K562 (cell line): ENCODE measurements around the gene EMD. TPM values are rescaled to one million over a fixed set of nuclear protein-coding genes. Genes with fewer than 3 reads are reported as not detected.
A peak's percentile ranks its signal among the peaks of the same experiment; 100 is the strongest.

Experiments used
- AFF4 ChIP-seq: sonication (generic); formaldehyde crosslinking; IDR thresholded peaks from 2 replicates; pipeline ENCODE4 v1.8.0; 2023; ENCODE audit warnings: mild to moderate bottlenecking, missing genetic modification reagents
- CCNT2 ChIP-seq: IDR thresholded peaks from 2 replicates; pipeline ENCODE4 v1.6.1; 2011; ENCODE audit warnings: borderline replicate concordance, low read depth, mild to moderate bottlenecking, moderate library complexity, mixed read lengths, low read length; ENCODE audit not compliant: insufficient read length; ENCODE audit errors: extremely low read depth
- CREM ChIP-seq: IDR thresholded peaks from 2 replicates; pipeline ENCODE4 v1.6.1; 2014; ENCODE audit warnings: antibody characterized with exemption, low read depth
- E2F8 ChIP-seq: fragments of 450-650 bp; IDR thresholded peaks from 2 replicates; pipeline ENCODE4 v1.7.1; 2018; ENCODE audit warnings: mild to moderate bottlenecking, low read depth; ENCODE audit not compliant: partially characterized antibody
- EGR1 ChIP-seq: fragments of 450-650 bp; conservative IDR thresholded peaks from 2 replicates; pipeline ENCODE4 v1.6.1; 2017; ENCODE audit warnings: mild to moderate bottlenecking
- IRF1 ChIP-seq: sonication (generic); formaldehyde crosslinking; IDR thresholded peaks from 2 replicates; pipeline ENCODE4 v1.8.0; 2022; ENCODE audit warnings: missing genetic modification reagents, mild to moderate bottlenecking, borderline replicate concordance
- NCOA1 ChIP-seq: fragments of 450-650 bp; IDR thresholded peaks from 2 replicates; pipeline ENCODE4 v1.6.1; 2016; ENCODE audit warnings: low read depth
- NR4A1 ChIP-seq, 2 experiments: fragments of 250-450 bp in 1 of 2; fragments of 450-650 bp in 1 of 2; sonication (Bioruptor Pico) in 1 of 2; IDR thresholded peaks; 2 replicates each; pipeline versions ENCODE4 v1.4.0 to v1.6.1; 2016 to 2020; ENCODE audit warnings: mild to moderate bottlenecking in 2 of 2, missing compliant biosample characterization in 1 of 2, missing genetic modification characterization in 1 of 2, moderate library complexity in 1 of 2
- PHB2 ChIP-seq: fragments of 450-650 bp; IDR thresholded peaks from 2 replicates; pipeline ENCODE4 v1.6.1; 2017; ENCODE audit warnings: low read depth
- POLR2G ChIP-seq: fragments of 200-400 bp; formaldehyde crosslinking; IDR thresholded peaks from 2 replicates; pipeline ENCODE4 v1.6.1; 2017; ENCODE audit warnings: low read depth, mild to moderate bottlenecking, antibody characterized with exemption, low read length, moderate library complexity
- RBM34 ChIP-seq: fragments of 200-400 bp; formaldehyde crosslinking; IDR thresholded peaks from 2 replicates; pipeline ENCODE4 v1.6.1; 2018; ENCODE audit warnings: low read length, borderline replicate concordance; ENCODE audit not compliant: insufficient read depth
- SIN3A ChIP-seq, 2 experiments: fragments of 150-350 bp in 1 of 2; IDR thresholded peaks; 2 replicates each; pipeline ENCODE4 v1.6.1; 2011 to 2016; ENCODE audit warnings: borderline replicate concordance in 2 of 2, low read depth in 2 of 2, low read length in 2 of 2, mild to moderate bottlenecking in 2 of 2, moderate library complexity in 2 of 2; ENCODE audit not compliant: control insufficient read depth in 1 of 2
- SIN3B ChIP-seq: fragments of 450-650 bp; IDR thresholded peaks from 2 replicates; pipeline ENCODE4 v1.6.1; 2017; ENCODE audit warnings: low read depth, mild to moderate bottlenecking, moderate library complexity
- TCFL5 ChIP-seq: fragments of 250-450 bp; sonication (Bioruptor Pico); conservative IDR thresholded peaks from 2 replicates; pipeline ENCODE4 v1.6.1; 2021; ENCODE audit warnings: mild to moderate bottlenecking, moderate library complexity, matching md5 sums
- ZHX1 ChIP-seq: fragments of 150-350 bp; conservative IDR thresholded peaks from 2 replicates; pipeline ENCODE4 v1.6.1; 2014; ENCODE audit warnings: low read length
- polyA plus RNA-seq, 8 experiments: library from polyadenylated mRNA; depleted of rRNA in 4 of 8; stranded (reverse) in 5 of 8; unstranded in 3 of 8; fragments of >200 nt; fragmentation: Nextera tagmentation in 2 of 8; fragmentation: Illumina TruSeq in 1 of 8; extraction: Ambion mirVana in 2 of 8; extraction: Trizol in 1 of 8; gene quantifications; 2 replicates each; pipeline versions ENCODE4 v1.2.1 to v1.2.3, GENCODE V29; 2011 to 2014; ENCODE audit warnings: inconsistent platforms in 1 of 8, missing spikeins in 1 of 8
- total RNA-seq, 7 experiments: library from RNA; depleted of rRNA in 6 of 7; stranded (reverse); fragments of >200 nt in 6 of 7; fragmentation: Illumina TruSeq in 2 of 7; extraction: Trizol in 2 of 7; gene quantifications; 2 replicates each; pipeline versions ENCODE4 v1.2.1 to v1.2.3, GENCODE V29; 2011 to 2021; ENCODE audit warnings: low replicate concordance in 1 of 7

The EMD gene
- total and polyA plus RNA-seq, 9 of the 15 experiments (the other 6 are each of a cell fraction or from before 2014, with no cell fraction given) = 2.3 to 206 (median 61.9) TPM

GRCh38 chrX:154378799-154379568 is at the start of gene EMD (continued):
- TF ChIP-seq AFF4 (CRISPR knock-in tag) (no peak), CCNT2 (peak; percentile 73), IRF1 (CRISPR knock-in tag) (no peak), RBM34 (0 out of 2 replicates have a peak, but pooled peaks have one; percentile 58), EGR1 (peak; percentile 85), POLR2G (peak; percentile 85), PHB2 (no peak), NCOA1 (peak; percentile 90; the same call in 1 of the 2 replicates), NR4A1 (CRISPR knock-in tag; IDR thresholded peaks at IDR 0.05) (no peak), NR4A1 (tag; IDR thresholded peaks at IDR 0.05) (no peak), SIN3B (peak; percentile 56; the same call in 1 of the 2 replicates), TCFL5 (CRISPR knock-in tag) (no peak), CREM (peak; percentile 99), E2F8 (peak; percentile 42), ZHX1 (0 out of 2 replicates have a peak, but pooled peaks have one; percentile 71), SIN3A (IDR thresholded peaks at IDR 0.05; ENCODE audit: borderline replicate concordance in 2 of 2, control insufficient read depth in 1 of 2, low read depth in 2 of 2, low read length in 2 of 2) (0 out of 4 replicates have a peak, but pooled peaks of 1 of the 2 experiments have one; percentile 36)
